Activated naive CD8-positive, alpha-beta T cell treated with anti-CD3 and anti-CD28 coated beads, Interleukin-2, amount 50 U/mL, for 24 hours (primary cell): ENCODE results near the gene CDKN2B-AS1.

Source experiments
- ATAC-seq: fragments of 150-1000 bp; cut with Tn5 transposase; one replicate; pipeline ENCODE4 v1.10.0; 2021
- DNase-seq: peaks from one replicate; pipeline ENCODE4 v3.0.0; 2021
- H3K27ac Mint-ChIP-seq: one replicate; pipeline ENCODE4 v1.8.0; 2021; ENCODE audit warnings: mild to moderate bottlenecking, mixed read lengths
- H3K27me3 Mint-ChIP-seq: one replicate; pipeline ENCODE4 v1.8.0; 2021; ENCODE audit warnings: mixed read lengths
- H3K36me3 Mint-ChIP-seq: one replicate; pipeline ENCODE4 v1.8.0; 2021; ENCODE audit warnings: low read depth, mixed read lengths
- H3K4me1 Mint-ChIP-seq: one replicate; pipeline ENCODE4 v1.8.0; 2021; ENCODE audit warnings: mixed read lengths
- H3K4me3 Mint-ChIP-seq: one replicate; pipeline ENCODE4 v1.8.0; 2021; ENCODE audit warnings: mild to moderate bottlenecking, moderate library complexity, mixed read lengths
- H3K9me3 Mint-ChIP-seq: one replicate; pipeline ENCODE4 v1.8.0; 2021; ENCODE audit warnings: mixed read lengths

CDKN2B-AS1 gene

DNA sequence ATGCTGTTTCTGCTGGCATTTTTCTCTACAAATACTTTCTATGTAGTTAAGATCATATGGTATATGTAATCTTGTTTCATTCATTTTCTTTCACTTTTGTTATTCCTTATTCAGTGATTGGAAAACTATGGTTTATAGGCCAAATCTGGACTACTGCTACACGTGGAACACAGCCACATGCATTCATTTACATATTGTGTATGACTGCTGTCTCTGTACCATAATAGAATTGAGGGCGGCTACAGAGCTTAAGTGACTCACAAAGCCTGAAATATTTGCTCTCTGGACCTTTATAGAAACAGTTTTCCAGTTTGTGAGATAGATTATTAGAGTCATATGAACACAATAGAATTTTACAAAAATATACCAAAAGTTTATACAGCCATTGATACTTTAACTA is 148.1 kb downstream of the CDKN2B-AS1 start:
- Mint-ChIP-seq H3K4me1 (peaks cover 16% of the 10 kb centered on the region), H3K27me3 (peaks cover 22% of the 10 kb centered on the region), H3K9me3 (no peaks in the 10 kb centered on the region), H3K4me3 (no peak overlapping the region), H3K36me3 (no peaks in the 10 kb centered on the region), H3K27ac (no peak overlapping the region)
- ATAC-seq (no peak), DNase-seq (no peak)

DNA sequence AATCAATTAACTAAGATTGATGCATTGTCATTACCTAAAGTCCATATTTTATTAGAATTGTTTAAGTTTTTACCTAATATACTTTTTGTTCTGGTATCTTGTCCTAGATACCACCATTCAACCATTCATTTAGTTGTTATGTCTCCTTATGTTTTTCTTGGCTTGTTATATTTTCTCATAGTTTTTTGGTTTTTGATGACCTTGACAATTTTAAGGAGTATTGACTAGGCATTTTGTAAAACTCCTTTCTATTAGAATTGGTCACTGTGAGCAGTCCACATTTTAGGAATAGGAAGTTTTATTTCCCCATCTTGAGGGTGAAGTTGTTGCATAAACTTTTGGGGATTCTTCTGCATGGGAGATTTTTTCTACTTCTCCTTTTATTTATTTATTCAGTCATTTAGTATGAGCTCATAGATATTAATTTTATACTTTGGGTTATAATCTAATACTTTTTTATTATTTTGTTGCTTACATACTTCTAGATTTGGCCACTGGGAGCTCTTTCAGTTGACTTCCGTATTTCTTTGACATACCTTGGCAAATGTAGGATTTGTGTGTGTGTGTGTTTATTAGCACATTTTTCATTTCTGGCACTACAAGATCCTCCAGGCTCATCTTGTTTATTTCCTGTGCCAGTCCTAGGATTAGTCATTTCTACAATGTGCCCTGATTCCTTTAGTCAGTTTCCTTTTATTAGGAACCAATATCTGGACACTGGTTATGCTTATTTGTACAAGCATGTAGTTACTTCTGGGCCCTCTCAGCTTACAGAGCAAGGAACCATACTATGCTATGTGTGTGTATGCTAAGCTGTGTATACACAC is 149.4 kb downstream of the CDKN2B-AS1 start:
- no peaks in the 10 kb centered on the region for H3K36me3 Mint-ChIP-seq
- no peak for ATAC-seq
- no peak for DNase-seq
- H3K27me3 Mint-ChIP-seq = peaks cover 22% of the 10 kb centered on the region
- H3K27ac Mint-ChIP-seq = no peak overlapping the region
- H3K4me3 Mint-ChIP-seq = no peak overlapping the region
- H3K9me3 Mint-ChIP-seq = no peaks in the 10 kb centered on the region
- H3K4me1 Mint-ChIP-seq = peaks cover 29% of the 10 kb centered on the region

DNA sequence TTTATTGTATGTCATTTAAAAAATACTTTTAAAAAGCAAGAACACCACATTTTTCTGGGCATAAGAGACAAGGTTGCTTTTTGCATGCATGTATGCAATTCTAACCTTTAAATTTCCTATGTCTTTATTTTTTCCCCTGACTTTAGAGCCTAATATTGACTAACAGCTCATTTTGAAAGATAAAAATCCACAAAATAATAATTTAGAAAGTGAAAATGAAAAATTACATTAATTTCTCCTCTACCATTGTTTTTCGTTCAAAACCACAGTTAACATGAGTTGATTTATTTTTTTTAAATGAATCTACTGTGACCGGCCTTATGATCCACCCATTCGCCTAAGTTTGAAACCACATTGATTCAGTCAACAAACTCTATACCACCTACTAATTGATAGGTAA is 152.0 kb downstream of the CDKN2B-AS1 start:
- Mint-ChIP-seq H3K4me3 (no peak overlapping the region), H3K27me3 (peaks cover 24% of the 10 kb centered on the region)

DNA sequence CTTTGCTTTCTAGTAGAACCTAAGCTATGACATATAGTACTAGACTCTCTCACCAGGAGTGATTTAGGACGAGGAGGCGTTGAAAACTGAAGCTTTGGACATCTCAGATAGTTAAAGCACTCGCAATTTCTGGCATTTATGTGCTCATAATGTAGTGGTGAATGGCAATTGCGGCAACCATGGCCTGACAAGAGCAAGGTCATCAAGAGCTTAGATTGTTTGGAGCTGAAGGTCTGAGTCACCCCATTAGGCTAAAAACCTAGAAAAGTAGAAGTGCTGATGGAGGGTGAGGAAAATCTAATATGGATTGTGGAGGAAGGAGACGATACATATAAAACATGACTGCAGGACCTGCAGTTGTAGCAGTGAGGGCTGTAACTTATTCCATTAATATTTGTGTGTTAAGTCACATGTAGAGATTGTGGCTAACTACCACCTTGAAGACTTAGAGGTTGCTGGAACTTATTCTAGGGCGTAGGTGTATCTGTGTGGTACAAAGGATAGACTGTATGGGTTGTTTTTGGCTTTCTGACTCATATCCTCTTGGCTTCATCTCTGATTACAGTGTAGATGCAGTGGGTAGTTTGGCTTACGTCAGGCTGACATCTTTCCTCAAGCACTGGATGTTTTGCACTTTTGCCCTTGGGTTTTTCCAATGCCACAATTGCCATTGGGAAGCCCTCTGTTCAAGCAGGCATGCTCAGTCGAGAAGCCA is 153.4 kb downstream of the CDKN2B-AS1 start:
- no peaks in the 10 kb centered on the region for H3K9me3 Mint-ChIP-seq
- H3K36me3 Mint-ChIP-seq = no peaks in the 10 kb centered on the region
- peak; percentile 9 for DNase-seq
- H3K27me3 Mint-ChIP-seq = peaks cover 27% of the 10 kb centered on the region
- H3K4me1 Mint-ChIP-seq = peaks cover 33% of the 10 kb centered on the region
- no peak overlapping the region for H3K4me3 Mint-ChIP-seq
- ATAC-seq = peak; percentile 99
- H3K27ac Mint-ChIP-seq = peak overlapping the region; percentile 36

More for the DNA sequence above, 152.0 kb downstream of the CDKN2B-AS1 start:
- DNase-seq (no peak), ATAC-seq (peak; percentile 21)
- Mint-ChIP-seq H3K36me3 (no peaks in the 10 kb centered on the region), H3K9me3 (no peaks in the 10 kb centered on the region), H3K4me1 (peaks cover 32% of the 10 kb centered on the region), H3K27ac (no peak overlapping the region)

DNA sequence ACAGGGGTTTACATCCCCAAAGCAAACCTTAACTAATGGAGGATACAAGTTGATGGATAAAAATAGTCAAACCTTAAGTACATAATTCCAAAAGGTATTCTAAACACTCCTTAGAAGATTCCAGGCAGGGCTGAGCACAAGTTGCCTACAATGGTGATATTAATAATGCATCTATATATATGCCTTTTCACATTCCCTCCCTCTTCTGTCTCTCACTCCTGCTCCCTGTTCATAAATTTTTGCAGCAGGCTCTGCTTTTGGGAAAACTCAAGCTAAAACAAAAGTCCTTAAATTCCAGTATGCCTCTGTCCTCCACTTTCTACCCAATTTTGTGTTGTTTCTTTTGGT is 153.9 kb downstream of the CDKN2B-AS1 start:
- no peak overlapping the region for H3K4me3 Mint-ChIP-seq
- ATAC-seq (no peak), DNase-seq (no peak)
- no peaks in the 10 kb centered on the region for H3K9me3 Mint-ChIP-seq
- no peak overlapping the region for H3K27ac Mint-ChIP-seq
- peaks cover 33% of the 10 kb centered on the region for H3K4me1 Mint-ChIP-seq
- no peaks in the 10 kb centered on the region for H3K36me3 Mint-ChIP-seq
- H3K27me3 Mint-ChIP-seq = peaks cover 27% of the 10 kb centered on the region

DNA sequence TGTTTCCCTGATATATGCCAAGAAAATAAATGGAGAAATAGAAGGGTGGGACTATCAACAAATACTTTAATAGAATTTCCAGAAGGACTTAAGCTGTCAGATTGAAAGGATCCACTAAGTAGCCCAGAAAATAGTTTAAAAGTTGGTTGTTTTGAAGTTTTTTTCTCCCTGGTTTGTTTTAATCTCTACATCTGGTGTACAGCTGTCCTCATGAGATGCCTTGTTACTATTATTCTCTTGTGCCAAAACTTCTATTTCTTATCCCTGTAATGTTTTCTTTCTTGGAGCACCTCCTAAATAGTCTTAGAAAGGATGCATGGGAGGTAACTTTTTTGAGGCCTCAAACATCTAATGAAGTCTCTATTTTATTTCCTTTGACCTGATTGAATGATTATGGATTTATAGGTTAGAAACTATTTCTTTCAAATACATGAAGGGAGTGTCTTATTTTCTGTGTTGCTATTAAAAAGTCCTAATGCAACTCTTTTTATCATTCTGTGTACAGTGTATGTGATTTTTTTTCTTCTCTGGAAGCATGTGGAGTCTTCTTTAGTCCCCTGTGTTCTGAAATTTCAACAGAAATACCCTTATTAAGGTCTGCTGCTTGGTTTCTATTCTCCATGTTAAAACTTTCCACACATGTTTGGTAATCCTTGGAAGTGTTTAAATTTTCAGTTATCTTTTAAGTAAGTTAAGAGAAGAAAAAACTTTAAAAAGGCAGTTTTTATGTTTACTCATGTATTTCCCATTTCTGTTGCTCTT is 154.5 kb downstream of the CDKN2B-AS1 start:
- no peak overlapping the region for H3K27ac Mint-ChIP-seq

DNA sequence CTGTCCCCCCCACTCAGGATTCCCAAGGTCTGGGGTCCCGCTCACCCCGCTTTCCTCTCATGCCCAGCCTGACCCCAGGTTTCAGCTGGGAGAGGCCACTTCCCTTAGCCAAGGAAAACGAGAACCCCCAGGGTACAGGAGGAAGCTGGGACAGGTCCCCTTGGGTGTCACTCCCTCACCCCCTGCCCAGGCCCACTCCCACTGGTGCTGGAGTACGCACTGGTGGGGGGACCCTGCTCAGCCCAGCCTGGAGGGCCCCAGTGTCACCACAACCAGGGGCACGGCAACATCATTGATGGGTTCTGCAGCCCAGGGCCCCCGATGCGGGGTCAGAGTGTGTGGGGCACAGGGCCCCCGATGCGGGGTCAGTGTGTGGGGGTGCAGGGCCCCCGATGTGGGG is 159.5 kb downstream of the CDKN2B-AS1 start:
- Mint-ChIP-seq H3K27me3 (peaks cover 15% of the 10 kb centered on the region), H3K4me3 (no peak overlapping the region), H3K4me1 (peaks cover 21% of the 10 kb centered on the region), H3K27ac (no peak overlapping the region), H3K36me3 (no peaks in the 10 kb centered on the region), H3K9me3 (no peaks in the 10 kb centered on the region)
- DNase-seq (no peak), ATAC-seq (no peak)

More for the DNA sequence above, 154.5 kb downstream of the CDKN2B-AS1 start:
- H3K27me3 Mint-ChIP-seq = peaks cover 22% of the 10 kb centered on the region
- H3K9me3 Mint-ChIP-seq = no peaks in the 10 kb centered on the region
- H3K4me3 Mint-ChIP-seq = no peak overlapping the region
- no peak for DNase-seq
- H3K4me1 Mint-ChIP-seq = peaks cover 33% of the 10 kb centered on the region
- no peaks in the 10 kb centered on the region for H3K36me3 Mint-ChIP-seq
- ATAC-seq = no peak

DNA sequence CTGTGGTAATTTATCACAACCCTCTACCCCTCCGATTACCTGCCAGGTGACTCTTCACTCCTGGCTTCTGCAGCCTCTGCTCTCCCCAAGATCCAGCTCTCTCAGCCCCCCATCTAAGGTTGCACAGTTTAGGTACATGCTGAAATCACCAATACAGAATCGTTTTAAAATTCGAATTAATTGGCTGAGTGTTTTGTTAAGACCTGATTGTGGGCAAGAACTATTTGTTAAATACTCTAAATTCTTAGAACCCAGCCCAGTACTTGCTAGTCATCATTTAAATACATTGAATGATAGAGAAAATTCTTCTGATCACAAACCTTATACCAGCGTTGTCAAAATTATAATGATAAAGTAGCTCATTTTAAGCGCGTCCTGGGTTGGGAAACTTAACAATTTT is 162.0 kb downstream of the CDKN2B-AS1 start:
- DNase-seq = no peak
- Mint-ChIP-seq H3K4me1 (peaks cover 30% of the 10 kb centered on the region), H3K36me3 (no peaks in the 10 kb centered on the region), H3K27ac (no peak overlapping the region), H3K4me3 (no peak overlapping the region), H3K9me3 (no peaks in the 10 kb centered on the region), H3K27me3 (peaks cover 17% of the 10 kb centered on the region)
- ATAC-seq = no peak

DNA sequence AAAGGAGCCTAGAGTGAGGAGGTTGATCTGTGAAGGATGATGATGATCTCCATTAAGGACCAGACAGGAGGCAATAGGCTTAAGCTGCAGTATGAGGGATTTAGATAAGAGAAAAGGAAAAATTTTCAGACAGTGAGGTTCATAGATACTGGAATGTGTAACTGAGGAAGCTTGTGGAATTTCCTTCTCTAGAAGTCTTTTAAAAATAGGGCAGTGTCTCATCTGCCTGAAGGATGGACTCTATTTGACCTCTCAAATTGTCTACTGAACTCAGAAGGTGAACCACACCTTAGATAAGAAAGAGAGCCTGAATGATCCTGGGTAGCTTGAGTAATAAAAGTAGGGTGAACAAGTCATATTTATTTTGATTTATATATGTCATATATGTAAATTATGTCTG is 162.7 kb downstream of the CDKN2B-AS1 start:
- Mint-ChIP-seq H3K27me3 (peaks cover 19% of the 10 kb centered on the region), H3K9me3 (no peaks in the 10 kb centered on the region), H3K4me3 (no peak overlapping the region), H3K36me3 (no peaks in the 10 kb centered on the region), H3K27ac (no peak overlapping the region), H3K4me1 (peaks cover 28% of the 10 kb centered on the region)
- DNase-seq = no peak
- no peak for ATAC-seq

DNA sequence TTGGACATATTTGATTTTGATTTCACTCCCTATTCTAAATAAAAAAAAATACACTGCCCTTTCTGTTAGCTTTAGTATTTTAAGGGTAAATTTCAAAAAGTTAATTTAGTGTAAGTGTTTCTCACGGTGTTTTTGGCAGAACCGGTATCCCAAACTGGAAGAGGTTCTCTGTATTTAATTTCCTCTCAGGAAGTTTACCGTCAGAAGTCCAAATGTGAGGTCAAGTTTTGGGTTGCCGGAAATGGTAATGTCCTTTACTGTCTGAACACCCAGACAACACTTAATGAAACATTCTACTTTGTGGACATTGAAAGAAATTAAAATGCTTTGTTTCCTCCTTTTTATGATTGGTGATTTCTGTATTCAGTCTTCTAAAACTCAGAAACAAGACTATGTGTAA is 163.2 kb downstream of the CDKN2B-AS1 start:
- Mint-ChIP-seq H3K4me3 (no peak overlapping the region), H3K27me3 (peaks cover 17% of the 10 kb centered on the region), H3K27ac (no peak overlapping the region), H3K4me1 (peaks cover 28% of the 10 kb centered on the region), H3K36me3 (no peaks in the 10 kb centered on the region), H3K9me3 (no peaks in the 10 kb centered on the region)
- ATAC-seq (no peak), DNase-seq (no peak)

DNA sequence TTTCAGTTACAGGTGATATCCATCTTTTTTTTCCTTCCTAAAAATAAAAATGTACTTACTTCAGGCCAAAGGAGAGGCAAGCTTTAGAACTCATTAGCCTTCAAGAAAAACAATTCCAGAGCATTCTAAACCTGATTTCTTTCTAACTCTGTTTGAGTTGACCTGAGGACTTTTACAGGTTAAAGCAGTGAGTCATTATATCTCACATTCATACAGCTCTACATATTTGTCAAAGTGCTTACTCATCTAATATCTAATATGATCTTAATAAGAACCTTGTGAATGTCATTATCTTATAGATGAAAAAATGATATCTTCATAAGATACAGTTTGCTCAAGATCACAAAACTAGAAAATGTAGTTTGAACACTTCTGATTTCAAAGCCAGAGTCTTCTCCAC is 163.7 kb downstream of the CDKN2B-AS1 start:
- Mint-ChIP-seq H3K4me3 (no peak overlapping the region), H3K4me1 (peaks cover 28% of the 10 kb centered on the region), H3K27me3 (peaks cover 16% of the 10 kb centered on the region), H3K9me3 (no peaks in the 10 kb centered on the region), H3K27ac (no peak overlapping the region), H3K36me3 (no peaks in the 10 kb centered on the region)
- DNase-seq (no peak), ATAC-seq (no peak)

DNA sequence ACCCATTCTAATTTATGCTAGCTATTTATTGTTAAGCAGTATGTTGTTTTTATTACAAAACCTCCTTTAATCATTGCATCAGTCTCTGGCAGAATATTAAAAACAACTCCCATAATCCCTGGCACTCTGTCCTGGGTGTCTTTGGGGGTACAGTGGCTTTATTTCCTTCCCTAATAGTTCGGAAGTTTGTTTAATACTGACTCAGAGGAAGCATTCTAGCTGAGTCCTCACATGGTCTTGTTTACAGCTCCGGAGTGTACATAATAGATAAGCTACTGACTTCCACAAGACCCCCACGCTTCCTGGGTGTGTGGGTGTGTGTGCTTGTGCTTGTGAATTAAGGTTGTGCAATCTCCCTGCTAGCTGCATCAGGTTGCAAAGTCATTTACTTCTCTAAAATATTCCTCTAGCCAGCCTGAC is 164.3 kb downstream of the CDKN2B-AS1 start:
- no peaks in the 10 kb centered on the region for H3K36me3 Mint-ChIP-seq

DNA sequence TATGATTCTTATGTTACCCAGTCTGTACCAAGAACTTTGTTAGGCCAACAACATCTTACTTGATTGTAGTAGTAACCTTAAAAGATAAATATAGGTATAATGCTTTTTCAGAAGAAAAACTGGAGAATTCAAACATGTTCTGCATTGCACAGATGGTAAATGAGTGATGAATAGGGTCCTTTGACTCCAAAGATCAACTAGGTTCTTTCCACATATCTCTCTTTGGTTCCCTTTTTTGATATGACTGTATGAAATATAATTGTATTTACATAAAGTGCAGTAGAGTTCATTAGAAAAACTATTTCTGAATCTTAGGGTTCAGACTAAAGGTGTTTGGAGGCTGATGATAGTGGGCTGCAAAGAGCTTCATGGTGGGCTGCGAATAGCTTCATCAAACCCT is 165.0 kb downstream of the CDKN2B-AS1 start:
- ATAC-seq = no peak
- peaks cover 16% of the 10 kb centered on the region for H3K27me3 Mint-ChIP-seq
- H3K9me3 Mint-ChIP-seq = no peaks in the 10 kb centered on the region
- no peak overlapping the region for H3K27ac Mint-ChIP-seq
- no peak for DNase-seq
- H3K4me1 Mint-ChIP-seq = peaks cover 28% of the 10 kb centered on the region
- H3K36me3 Mint-ChIP-seq = no peaks in the 10 kb centered on the region
- H3K4me3 Mint-ChIP-seq = no peak overlapping the region

More for the DNA sequence above, 164.3 kb downstream of the CDKN2B-AS1 start:
- H3K4me1 Mint-ChIP-seq = peaks cover 28% of the 10 kb centered on the region
- ATAC-seq (no peak), DNase-seq (no peak)
- no peak overlapping the region for H3K4me3 Mint-ChIP-seq
- H3K27me3 Mint-ChIP-seq = peaks cover 16% of the 10 kb centered on the region
- no peak overlapping the region for H3K27ac Mint-ChIP-seq
- no peaks in the 10 kb centered on the region for H3K9me3 Mint-ChIP-seq

DNA sequence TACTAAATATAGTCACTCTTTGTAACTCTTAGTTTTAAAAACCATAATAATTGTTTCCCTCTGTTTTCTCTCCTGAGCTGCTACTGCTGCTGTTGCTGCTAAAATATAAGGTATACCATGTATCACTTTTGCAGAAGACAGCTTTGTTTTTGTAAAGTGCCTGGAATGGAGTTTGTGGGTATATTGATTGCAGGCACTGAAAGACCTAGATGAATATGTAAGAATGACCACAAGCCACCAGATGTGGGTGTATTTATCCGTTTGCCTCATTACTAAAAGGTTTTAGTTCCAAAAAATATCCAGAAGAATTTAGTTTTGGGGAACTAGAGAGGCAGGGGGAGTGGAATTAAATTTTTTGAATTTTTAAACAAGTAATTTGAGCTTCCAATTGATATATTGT is 165.6 kb downstream of the CDKN2B-AS1 start:
- peaks cover 16% of the 10 kb centered on the region for H3K27me3 Mint-ChIP-seq
- no peak for DNase-seq
- no peaks in the 10 kb centered on the region for H3K9me3 Mint-ChIP-seq
- peaks cover 28% of the 10 kb centered on the region for H3K4me1 Mint-ChIP-seq
- ATAC-seq = no peak
- no peak overlapping the region for H3K27ac Mint-ChIP-seq
- no peaks in the 10 kb centered on the region for H3K36me3 Mint-ChIP-seq
- H3K4me3 Mint-ChIP-seq = no peak overlapping the region

DNA sequence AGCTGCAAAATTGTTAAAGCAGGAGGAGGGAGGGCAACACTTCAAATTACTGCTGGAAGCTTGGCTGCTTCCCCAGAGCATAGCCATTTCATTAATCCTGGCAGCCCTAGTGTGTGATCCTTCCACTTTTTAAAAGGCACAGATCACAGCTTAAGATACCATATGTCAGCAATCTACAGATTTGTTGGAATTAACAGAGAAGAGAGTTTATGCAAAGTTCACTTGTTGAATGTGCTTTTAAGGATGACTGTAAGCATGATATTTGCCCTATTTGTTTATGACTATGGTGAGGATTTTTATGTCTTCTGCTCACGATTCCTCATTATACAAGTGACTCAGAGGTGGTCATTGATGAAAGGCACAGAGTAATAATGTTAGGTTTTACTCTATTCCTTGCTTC is 170.6 kb downstream of the CDKN2B-AS1 start:
- no peak for DNase-seq
- Mint-ChIP-seq H3K4me3 (no peak overlapping the region), H3K27ac (no peak overlapping the region), H3K4me1 (peaks cover 5% of the 10 kb centered on the region), H3K36me3 (no peaks in the 10 kb centered on the region), H3K9me3 (no peaks in the 10 kb centered on the region), H3K27me3 (peaks cover 12% of the 10 kb centered on the region)
- ATAC-seq = no peak
